ENCODE data around the gene ACP2. TPM values are rescaled to one million over a fixed set of nuclear protein-coding genes. Genes with fewer than 3 reads are reported as not detected.

ACP2 gene
- total RNA-seq, 6 experiments from 2014 or later: 53.3 to 173 (median 64.1) TPM

DNA sequence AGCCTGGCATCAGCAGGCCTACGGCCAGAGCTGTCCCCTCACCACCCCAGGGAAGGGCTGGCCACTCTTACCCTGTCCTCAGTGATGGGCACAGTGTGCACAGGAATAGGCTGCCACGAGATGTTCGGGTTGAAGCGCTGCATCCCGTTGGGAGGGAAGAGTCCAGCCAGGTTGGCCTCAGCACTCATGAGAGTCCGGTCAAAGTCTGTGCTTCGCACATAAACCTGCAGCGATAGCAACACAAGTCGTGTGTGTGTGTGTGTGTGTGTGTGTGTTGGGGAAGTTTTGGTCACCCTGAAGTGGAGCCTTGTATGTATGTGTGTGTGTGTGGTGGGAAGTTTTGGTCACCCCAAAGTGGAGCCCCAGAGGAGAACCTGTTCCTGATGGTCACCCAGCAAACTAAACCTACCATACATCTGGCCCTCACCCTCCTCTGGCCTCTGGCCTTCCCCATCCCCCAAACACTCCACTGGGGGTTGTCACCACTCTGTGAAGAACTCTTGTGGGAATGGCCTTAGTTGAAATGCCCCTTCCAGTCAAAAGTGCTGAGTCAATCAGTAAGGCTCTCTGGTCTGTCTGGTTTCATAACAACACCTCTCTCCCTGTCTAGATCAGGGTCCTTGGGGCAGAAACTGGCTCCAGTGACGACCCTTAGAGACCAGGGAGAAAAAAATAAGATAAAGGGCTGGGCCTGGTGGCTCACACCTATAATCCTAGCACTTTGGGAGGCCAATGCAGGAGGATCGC is 2.8 kb downstream of the ACP2 start:
- TF ChIP-seq, protein P1, sequence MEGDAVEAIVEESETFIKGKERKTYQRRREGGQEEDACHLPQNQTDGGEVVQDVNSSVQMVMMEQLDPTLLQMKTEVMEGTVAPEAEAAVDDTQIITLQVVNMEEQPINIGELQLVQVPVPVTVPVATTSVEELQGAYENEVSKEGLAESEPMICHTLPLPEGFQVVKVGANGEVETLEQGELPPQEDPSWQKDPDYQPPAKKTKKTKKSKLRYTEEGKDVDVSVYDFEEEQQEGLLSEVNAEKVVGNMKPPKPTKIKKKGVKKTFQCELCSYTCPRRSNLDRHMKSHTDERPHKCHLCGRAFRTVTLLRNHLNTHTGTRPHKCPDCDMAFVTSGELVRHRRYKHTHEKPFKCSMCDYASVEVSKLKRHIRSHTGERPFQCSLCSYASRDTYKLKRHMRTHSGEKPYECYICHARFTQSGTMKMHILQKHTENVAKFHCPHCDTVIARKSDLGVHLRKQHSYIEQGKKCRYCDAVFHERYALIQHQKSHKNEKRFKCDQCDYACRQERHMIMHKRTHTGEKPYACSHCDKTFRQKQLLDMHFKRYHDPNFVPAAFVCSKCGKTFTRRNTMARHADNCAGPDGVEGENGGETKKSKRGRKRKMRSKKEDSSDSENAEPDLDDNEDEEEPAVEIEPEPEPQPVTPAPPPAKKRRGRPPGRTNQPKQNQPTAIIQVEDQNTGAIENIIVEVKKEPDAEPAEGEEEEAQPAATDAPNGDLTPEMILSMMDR (IDR thresholded peaks at IDR 0.05): no peak
- TF ChIP-seq POLR2A (IDR thresholded peaks at IDR 0.05): no peak
- intact Hi-C loops (cut with DNase I): no loop called here
- Histone ChIP-seq H3K4me3 (no peak overlapping the region), H3K27ac (peak overlapping the region; percentile 61 to 96 (median 80)), H3K36me3 (peaks cover 0 to 38% (median 15%) of the 10 kb centered on the region in 4 donors), H3K27me3 (no peaks in the 10 kb centered on the region), H3K9me3 (no peaks in the 10 kb centered on the region), H3K4me1 (peaks cover 2 to 61% (median 32%) of the 10 kb centered on the region in 4 donors)
- 44% methylated on average over 3 of the region's 11 CpGs for WGBS (ENCODE audit: insufficient coverage, low coverage, low lambda C conversion rate, missing lambda C conversion rate)
- peak; percentile 49 to 69 (median 62) for ATAC-seq
- DNase-seq: peak; percentile 58 to 89 (median 87)

DNA sequence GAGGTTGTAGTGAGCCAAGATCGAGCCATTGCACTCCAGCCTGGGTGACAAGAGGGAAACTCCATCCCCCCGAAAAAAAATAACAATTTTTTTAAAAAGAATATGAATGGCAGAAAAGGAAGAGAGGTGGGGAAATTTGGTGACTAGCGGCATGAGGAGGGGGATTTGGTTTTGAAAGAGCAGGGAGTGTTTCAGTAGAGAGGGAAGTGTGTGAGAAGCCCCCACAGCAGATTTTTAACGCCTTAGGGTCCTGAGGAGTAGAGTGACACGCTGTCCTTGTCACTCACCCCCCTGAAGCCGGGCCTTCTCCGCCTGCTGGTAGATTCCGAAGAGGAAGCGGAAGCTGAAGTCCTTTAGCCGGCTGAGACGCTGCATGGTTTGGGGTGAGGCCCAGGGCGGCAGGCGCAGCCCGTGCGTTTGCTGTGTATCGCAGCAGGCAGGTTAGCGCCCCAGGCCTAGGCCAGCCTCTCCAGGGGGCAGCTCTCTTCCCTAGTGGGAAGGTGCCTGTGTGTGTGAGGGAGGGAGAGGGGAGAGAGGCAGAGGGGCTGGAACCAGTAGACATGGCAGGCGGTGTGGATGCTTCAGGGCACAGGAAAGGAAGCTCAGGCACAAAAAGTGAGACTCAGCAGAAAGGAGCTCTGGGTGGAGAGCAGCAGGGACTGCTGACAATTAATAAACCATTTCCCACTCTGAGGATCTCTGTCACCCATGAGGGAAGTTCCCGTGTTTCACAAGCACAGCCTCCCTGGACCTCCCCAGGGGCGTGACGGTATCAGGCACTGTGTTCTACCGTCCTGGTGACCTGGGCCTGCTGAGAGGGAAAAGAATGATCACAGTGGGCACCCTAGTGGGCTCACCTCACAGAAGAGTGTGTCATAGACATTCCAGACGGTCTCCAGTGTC is 3.9 kb downstream of the ACP2 start:
- WGBS (ENCODE audit: insufficient coverage, low coverage, low lambda C conversion rate, missing lambda C conversion rate): 56% methylated on average over 9 of the region's 23 CpGs
- Histone ChIP-seq H3K9me3 (no peaks in the 10 kb centered on the region), H3K4me3 (no peak overlapping the region), H3K27me3 (no peaks in the 10 kb centered on the region), H3K4me1 (peaks cover 2 to 60% (median 32%) of the 10 kb centered on the region in 4 donors), H3K36me3 (peaks cover 4 to 47% (median 23%) of the 10 kb centered on the region in 4 donors), H3K27ac (peak overlapping the region; percentile 33 to 96 (median 80))
- intact Hi-C loops (cut with DNase I): no loop called here
- TF ChIP-seq, protein P1 (IDR thresholded peaks at IDR 0.05): no peak
- no peak for TF ChIP-seq POLR2A (IDR thresholded peaks at IDR 0.05)
- DNase-seq (peak; percentile 59 to 70 (median 65)), ATAC-seq (peak; percentile 23 to 59 (median 32))

DNA sequence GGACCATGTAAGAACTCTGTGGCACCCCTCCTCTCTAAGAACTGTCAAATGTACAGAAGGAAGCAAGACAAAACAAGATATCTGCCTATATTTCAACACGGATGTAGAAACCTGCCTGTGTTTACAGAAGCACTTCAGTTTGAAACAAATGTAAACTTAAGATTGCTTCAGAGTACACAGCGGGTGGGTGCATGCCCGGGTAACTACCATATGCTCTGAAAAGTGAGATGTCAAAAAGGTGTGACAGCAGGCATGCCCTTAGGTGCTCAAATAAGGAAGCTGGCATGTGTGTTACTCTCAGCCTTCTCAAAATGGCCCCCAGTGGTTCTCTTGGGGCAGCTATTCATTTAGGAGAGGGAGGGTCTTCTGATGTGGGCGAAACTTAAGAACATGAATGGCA is 5.2 kb downstream of the ACP2 start:
- H3K27me3 ChIP-seq: no peaks in the 10 kb centered on the region
- 47% methylated on average over 4 of the region's 4 CpGs for WGBS (ENCODE audit: insufficient coverage, low coverage, low lambda C conversion rate, missing lambda C conversion rate)
- H3K9me3 ChIP-seq: no peaks in the 10 kb centered on the region
- H3K27ac ChIP-seq: peak overlapping the region; percentile 36 to 96 (median 64)
- ATAC-seq (peak; percentile 53 to 69 (median 62)), DNase-seq (peak in 2 of 3 donors; percentile 59 to 73)
- no peak for TF ChIP-seq POLR2A (IDR thresholded peaks at IDR 0.05)
- TF ChIP-seq, protein P1 (IDR thresholded peaks at IDR 0.05): no peak
- peak overlapping the region in 1 of 3 donors; percentile 4 for H3K4me3 ChIP-seq
- intact Hi-C loops (cut with DNase I): no loop called here
- peaks cover 4 to 53% (median 26%) of the 10 kb centered on the region in 4 donors for H3K36me3 ChIP-seq
- peaks cover 2 to 56% (median 32%) of the 10 kb centered on the region in 4 donors for H3K4me1 ChIP-seq

DNA sequence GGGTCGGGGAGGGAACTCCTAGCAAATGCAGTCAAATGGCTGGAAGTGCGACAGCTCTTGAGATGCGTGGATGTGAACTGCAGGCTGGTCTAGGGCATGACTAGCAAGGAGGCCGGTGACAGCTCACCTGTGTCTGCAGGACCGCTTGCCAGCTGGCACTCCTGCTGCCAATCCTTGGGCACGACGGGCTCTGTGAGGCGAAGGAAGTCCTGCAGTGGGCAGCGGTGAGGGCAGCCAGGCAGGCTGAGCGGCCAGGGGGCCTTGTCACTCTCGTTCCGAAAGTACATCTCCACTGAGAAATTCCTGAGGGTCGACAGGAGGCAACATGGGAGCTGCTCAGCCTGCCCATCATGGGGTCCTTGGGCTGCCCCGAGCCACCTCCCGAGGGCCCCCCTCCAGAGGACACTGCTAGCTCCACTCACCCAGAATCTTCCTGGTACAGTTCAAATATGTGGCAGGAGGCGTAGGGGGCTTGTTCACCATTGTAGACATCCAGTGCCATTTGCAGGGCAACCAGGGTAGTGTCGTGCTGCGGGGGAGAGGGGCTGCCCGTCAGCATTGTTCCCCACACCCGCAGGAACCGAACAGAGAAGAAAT is 5.9 kb downstream of the ACP2 start:
- Histone ChIP-seq H3K9me3 (no peaks in the 10 kb centered on the region), H3K4me3 (peak overlapping the region in 1 of 3 donors; percentile 4), H3K4me1 (peaks cover 2 to 52% (median 31%) of the 10 kb centered on the region in 4 donors), H3K27ac (peak overlapping the region; percentile 29 to 96 (median 64)), H3K36me3 (peaks cover 4 to 53% (median 26%) of the 10 kb centered on the region in 4 donors), H3K27me3 (no peaks in the 10 kb centered on the region)
- 64% methylated on average over 2 of the region's 21 CpGs for WGBS (ENCODE audit: insufficient coverage, low coverage, low lambda C conversion rate, missing lambda C conversion rate)
- intact Hi-C loops (cut with DNase I): no loop called here
- peak in 1 of 3 donors; percentile 60 for DNase-seq
- TF ChIP-seq, protein P1 (IDR thresholded peaks at IDR 0.05): no peak
- TF ChIP-seq POLR2A (IDR thresholded peaks at IDR 0.05): no peak
- no peak for ATAC-seq
